Transverse colon (tissue), 4 donors: ENCODE measurements around the gene SMPDL3A.

Experiments
- CTCF ChIP-seq, 5 experiments: fragments of 200-600 bp in 3 of 5; fragments of 450-650 bp in 2 of 5; sonication (generic) in 3 of 5; IDR thresholded peaks; 1 replicate in 2 of 5; 2 replicates in 3 of 5; pipeline ENCODE4 v1.5.1; 2016 to 2017; ENCODE audit warnings: antibody characterized with exemption in 5 of 5, inconsistent platforms in 3 of 5, mild to moderate bottlenecking in 2 of 5, moderate library complexity in 1 of 5
- EP300 ChIP-seq: sonication (generic); formaldehyde crosslinking; IDR thresholded peaks from one replicate; pipeline ENCODE4 v1.6.1; 2017; ENCODE audit warnings: antibody characterized with exemption, low read depth
- POLR2A ChIP-seq: fragments of 450-650 bp; IDR thresholded peaks from one replicate; pipeline ENCODE4 v1.6.1; 2016; ENCODE audit warnings: antibody characterized with exemption, mild to moderate bottlenecking, moderate library complexity
- POLR2AphosphoS5 ChIP-seq, 3 donors: sonication (generic); formaldehyde crosslinking; IDR thresholded peaks; one replicate each; pipeline ENCODE4 v1.6.1; 2016; ENCODE audit warnings: antibody characterized with exemption in 3 of 3

- TF ChIP-seq CTCF (IDR thresholded peaks at IDR 0.05) (peak in 4 of 5 experiments; percentile 35 to 60 (median 44)), POLR2AphosphoS5 (IDR thresholded peaks at IDR 0.05) (peak; percentile 49 to 93 (median 93)), POLR2A (peak; percentile 93), EP300 (no peak)
Measured at GRCh38 chr6:122789182-122790027, at the start of gene SMPDL3A.
